ENCODE data around the gene HS6ST1.

HS6ST1 gene

DNA sequence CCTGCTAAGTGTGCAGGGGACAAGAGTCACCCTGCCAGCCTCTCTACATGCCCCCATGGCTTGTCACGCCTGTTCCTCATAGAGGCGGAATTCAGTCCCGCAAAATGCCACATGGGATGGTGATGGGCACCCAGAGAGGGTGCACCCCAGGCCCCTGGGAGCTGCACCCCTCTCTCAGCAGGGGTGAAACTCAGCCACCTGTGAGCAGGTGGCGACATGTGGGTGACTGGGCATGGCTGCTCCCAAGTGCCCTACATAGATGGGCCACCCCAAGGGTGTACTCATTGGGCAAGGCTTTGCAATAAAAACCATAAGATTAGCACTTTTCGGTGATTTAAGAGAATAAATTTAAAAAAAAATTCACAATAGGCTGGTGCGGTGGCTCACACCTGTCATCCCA is 6.3 kb downstream of the HS6ST1 start:
- no peak for TF ChIP-seq CTCF (IDR thresholded peaks at IDR 0.05; ENCODE audit: insufficient read depth, low read depth, low read length, missing control alignments)

GRCh38 chr2:128311755-128312341 is 6.8 kb downstream of the HS6ST1 start:
- DNase-seq (ENCODE audit: low read depth): no peak

More for the DNA sequence above, 6.3 kb downstream of the HS6ST1 start:
- no peak for DNase-seq (ENCODE audit: low read depth)
- H3K4me3 ChIP-seq (ENCODE audit: low read depth, low read length): no peak overlapping the region

GRCh38 chr2:128311216-128311754 is 7.4 kb downstream of the HS6ST1 start:
- H3K4me3 ChIP-seq (ENCODE audit: low read depth, low read length): no peak overlapping the region
- no peak for DNase-seq (ENCODE audit: low read depth)
- no peak for TF ChIP-seq CTCF (IDR thresholded peaks at IDR 0.05; ENCODE audit: insufficient read depth, low read depth, low read length, missing control alignments)

More at GRCh38 chr2:128311755-128312341, 6.8 kb downstream of the HS6ST1 start:
- no peak overlapping the region for H3K4me3 ChIP-seq (ENCODE audit: low read depth, low read length)
- TF ChIP-seq CTCF (IDR thresholded peaks at IDR 0.05; ENCODE audit: insufficient read depth, low read depth, low read length, missing control alignments): no peak

DNA sequence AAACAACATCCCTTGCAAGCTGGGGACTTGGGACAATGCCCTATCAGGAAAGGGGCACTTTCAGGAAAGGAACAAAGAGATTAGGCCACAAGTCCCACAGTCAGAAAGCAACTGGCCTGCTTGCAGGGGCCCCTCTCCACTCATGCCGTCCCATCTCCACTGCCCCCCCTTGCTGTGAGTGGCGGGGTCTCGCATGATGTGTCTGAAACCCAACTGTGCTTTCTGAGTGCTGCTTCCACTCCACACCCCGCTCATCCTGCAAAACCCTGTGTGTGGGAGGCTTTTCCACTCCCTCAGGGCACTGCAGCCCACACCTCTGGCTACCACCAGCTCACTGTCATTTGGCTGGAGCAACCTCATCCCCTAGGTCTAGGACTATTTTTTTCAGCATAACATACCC is 7.9 kb downstream of the HS6ST1 start:
- H3K4me3 ChIP-seq (ENCODE audit: low read depth, low read length): no peak overlapping the region
- TF ChIP-seq CTCF (IDR thresholded peaks at IDR 0.05; ENCODE audit: insufficient read depth, low read depth, low read length, missing control alignments): no peak
- no peak for DNase-seq (ENCODE audit: low read depth)

DNA sequence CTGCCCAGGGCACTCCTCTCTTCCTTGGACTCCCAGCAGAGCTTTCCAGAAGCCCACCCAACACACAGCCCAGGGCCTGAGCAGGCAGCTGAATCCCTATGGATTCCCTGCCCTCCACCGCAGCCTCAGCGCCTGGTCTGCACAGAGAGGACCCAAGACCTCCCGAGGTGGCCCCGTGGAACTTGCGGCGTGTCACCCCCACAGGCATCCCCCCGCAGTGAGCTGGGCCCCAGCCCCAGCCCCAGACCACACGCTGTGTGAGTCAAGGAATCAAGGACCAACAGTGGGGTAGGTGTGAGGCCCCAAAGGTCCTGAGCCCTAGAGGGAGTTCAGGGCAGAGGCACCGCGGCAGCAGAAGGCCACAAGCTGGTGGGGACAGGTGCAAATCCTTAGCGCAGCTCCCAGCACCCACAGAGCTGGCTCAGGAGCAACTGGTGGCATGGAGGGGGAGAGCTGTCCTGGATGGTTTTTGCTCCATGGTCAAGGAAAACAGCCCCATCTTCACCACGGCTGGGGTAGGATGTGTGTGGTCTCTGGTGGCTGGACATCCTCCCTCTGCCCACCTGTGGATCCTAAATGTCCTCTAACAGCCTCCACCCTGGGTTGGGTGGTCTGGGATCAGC is 8.5 kb downstream of the HS6ST1 start:
- DNase-seq (ENCODE audit: low read depth): no peak
- no peak for TF ChIP-seq CTCF (IDR thresholded peaks at IDR 0.05; ENCODE audit: insufficient read depth, low read depth, low read length, missing control alignments)
- H3K4me3 ChIP-seq (ENCODE audit: low read depth, low read length): no peak overlapping the region

DNA sequence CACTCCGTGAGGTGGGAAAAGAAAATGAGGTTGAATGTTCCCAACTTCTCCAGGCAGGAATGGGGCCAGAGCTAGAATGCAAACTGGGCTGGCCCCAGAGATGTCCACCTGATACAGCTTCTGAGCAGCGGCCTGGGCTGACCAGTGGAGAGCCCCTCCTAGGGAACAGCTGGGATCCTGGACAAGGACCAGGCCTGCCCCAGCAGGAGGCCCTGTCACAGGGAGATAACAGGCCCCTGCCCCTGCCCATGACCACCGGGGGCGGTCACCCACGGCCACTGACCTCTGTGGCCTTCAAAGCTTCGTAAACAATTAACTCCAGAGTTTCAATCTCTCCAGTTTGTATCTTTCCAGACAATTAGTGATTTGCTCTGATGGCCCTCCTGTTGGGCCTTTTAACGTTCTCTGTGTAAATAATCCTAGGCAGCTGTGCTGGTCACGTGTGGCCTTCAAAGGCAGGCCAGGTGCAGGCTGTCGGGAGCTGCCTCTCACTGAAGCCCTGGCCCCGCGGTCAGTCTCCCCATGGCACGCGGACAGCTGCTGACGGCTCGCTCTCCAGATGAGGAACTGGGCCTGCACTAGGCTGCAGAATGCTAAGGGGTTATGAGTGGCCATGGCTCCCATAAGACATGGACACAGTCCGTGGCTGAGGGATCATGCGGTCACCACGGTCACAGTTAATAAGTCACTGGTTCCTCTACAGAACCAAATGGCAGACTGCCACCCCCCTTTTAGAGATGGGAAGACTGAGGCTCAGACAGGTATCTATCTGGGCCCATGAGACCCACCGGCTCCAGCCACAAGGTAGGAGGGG is 9.2 kb downstream of the HS6ST1 start:
- DNase-seq (ENCODE audit: low read depth): no peak
- no peak for TF ChIP-seq CTCF (IDR thresholded peaks at IDR 0.05; ENCODE audit: insufficient read depth, low read depth, low read length, missing control alignments)
- H3K4me3 ChIP-seq (ENCODE audit: low read depth, low read length): no peak overlapping the region
